PC-3 (cell line): ENCODE measurements around the gene NIM1K. TPM values are rescaled to one million over a fixed set of nuclear protein-coding genes. Genes with fewer than 3 reads are reported as not detected.

Experiments used
- ATAC-seq: fragments of 200-7000 bp; cut with Tn5 transposase; 2 replicates; pipeline ENCODE4 v1.9.1; 2020; ENCODE audit warnings: mild to moderate bottlenecking, moderate library complexity
- BruUV-seq: library from RNA; stranded (reverse); fragments of 400-500 nt; replicated peaks from 2 replicates; lab custom pipeline; 2021; lab: Mats Ljungman, UMichigan
- CTCF ChIA-PET: fragments of 300-600 bp; sonication (Branson Sonifier 250); formaldehyde crosslinking; loops from one replicate; lab custom pipeline; 2022; ENCODE audit warnings: antibody characterized with exemption; lab: Charles Lee
- POLR2A ChIA-PET: fragments of 300-600 bp; sonication (Branson Sonifier 250); formaldehyde crosslinking; loops from one replicate; lab custom pipeline; 2022; ENCODE audit warnings: antibody characterized with exemption; ENCODE audit not compliant: unreplicated experiment; lab: Charles Lee
- DNase-seq: peaks from one replicate; pipeline ENCODE4 v3.0.0-alpha.2; 2015
- H2AFZ ChIP-seq: fragments of 300-600 bp; sonication (generic); 2 replicates; pipeline ENCODE4 v1.6.0; 2016; ENCODE audit warnings: antibody characterized with exemption, low read length
- H3F3A ChIP-seq: fragments of 300-600 bp; sonication (generic); one replicate; pipeline ENCODE4 v1.6.0; 2017; ENCODE audit warnings: antibody characterized with exemption, low read length, control low read depth, mild to moderate bottlenecking; ENCODE audit not compliant: unreplicated experiment
- H3K27ac ChIP-seq: fragments of 300-600 bp; sonication (generic); 2 replicates; pipeline ENCODE4 v1.5.1; 2016; ENCODE audit warnings: mild to moderate bottlenecking, low read length
- H3K27me3 ChIP-seq: fragments of 300-600 bp; sonication (generic); 2 replicates; pipeline ENCODE4 v1.6.1; 2016; ENCODE audit warnings: low read length, mixed read lengths
- H3K36me3 ChIP-seq: fragments of 300-600 bp; sonication (generic); 2 replicates; pipeline ENCODE4 v1.6.1; 2016; ENCODE audit warnings: low read depth, mixed run types, low read length, mixed read lengths
- H3K4me1 ChIP-seq: fragments of 300-600 bp; sonication (generic); 2 replicates; pipeline ENCODE4 v1.5.1; 2016; ENCODE audit warnings: low read length; ENCODE audit not compliant: insufficient read depth
- H3K4me2 ChIP-seq: fragments of 300-600 bp; sonication (generic); 2 replicates; pipeline ENCODE4 v1.6.0; 2016; ENCODE audit warnings: low read length
- H3K4me3 ChIP-seq: fragments of 300-600 bp; sonication (generic); 2 replicates; pipeline ENCODE4 v1.5.1; 2016; ENCODE audit warnings: mild to moderate bottlenecking, low read length, mixed read lengths
- H3K79me2 ChIP-seq: fragments of 300-600 bp; sonication (generic); 2 replicates; pipeline ENCODE4 v1.6.1; 2017; ENCODE audit warnings: low read length, mixed read lengths
- H3K9ac ChIP-seq: fragments of 300-600 bp; sonication (generic); 2 replicates; pipeline ENCODE4 v1.6.0; 2016; ENCODE audit warnings: mild to moderate bottlenecking, low read length
- H3K9me2 ChIP-seq: fragments of 300-600 bp; sonication (generic); replicated peaks from 2 replicates; pipeline ENCODE4 v1.6.1; 2016; ENCODE audit warnings: mixed run types, low read length, mixed read lengths
- H3K9me3 ChIP-seq: fragments of 300-600 bp; sonication (generic); 2 replicates; pipeline ENCODE4 v1.6.1; 2016; ENCODE audit warnings: low read length, mixed read lengths
- H4K20me1 ChIP-seq: fragments of 300-600 bp; sonication (generic); 2 replicates; pipeline ENCODE4 v1.6.1; 2016; ENCODE audit warnings: low read length, mixed read lengths
- CTCF ChIP-seq: fragments of 300-600 bp; sonication (generic); conservative IDR thresholded peaks from 2 replicates; pipeline ENCODE4 v1.5.1; 2017; ENCODE audit warnings: antibody characterized with exemption, low read depth, mild to moderate bottlenecking, low read length
- EZH2 ChIP-seq: fragments of 300-600 bp; sonication (generic); IDR thresholded peaks from one replicate; pipeline ENCODE4 v1.6.1; 2017; ENCODE audit warnings: antibody characterized with exemption, mild to moderate bottlenecking, low read length; ENCODE audit not compliant: unreplicated experiment
- EZH2phosphoT487 ChIP-seq: fragments of 300-600 bp; sonication (generic); IDR thresholded peaks from 2 replicates; pipeline ENCODE4 v1.6.1; 2018; ENCODE audit warnings: mild to moderate bottlenecking, antibody characterized with exemption, low read length, borderline replicate concordance
- intact Hi-C: fragments of 100-400 bp; cut with micrococcal nuclease; formaldehyde crosslinking; loops from 2 replicates; pipeline ENCODE4 v1.9.0; 2023
- total RNA-seq: library from RNA; depleted of rRNA; stranded (reverse); fragments of >200 nt; gene quantifications from 2 replicates; pipeline ENCODE4 v1.2.3, GENCODE V29; 2014

NIM1K gene
- total RNA-seq, 1 experiment from 2014 or later, result 0.26 TPM

- CTCF ChIA-PET, result no interaction called here
- POLR2A ChIA-PET, result no interaction called here
Measured at GRCh38 chr5:43207601-43208000, 15.6 kb downstream of the NIM1K start.

GRCh38 chr5:43208658-43209057 is 16.6 kb downstream of the NIM1K start:
- Histone ChIP-seq H3K9me3 (no peaks in the 10 kb centered on the region), H4K20me1 (no peaks in the 10 kb centered on the region), H3K4me3 (peak overlapping the region; percentile 16; the same call in 1 of the 2 replicates), H3K9ac (no peak overlapping the region), H3K27me3 (no peaks in the 10 kb centered on the region), H2AFZ (peak overlapping the region; percentile 37), H3F3A (no peaks in the 10 kb centered on the region), H3K27ac (peak overlapping the region; percentile 14), H3K36me3 (no peaks in the 10 kb centered on the region), H3K9me2 (no peaks in the 10 kb centered on the region), H3K4me1 (peaks cover 20% of the 10 kb centered on the region), H3K79me2 (no peaks in the 10 kb centered on the region), H3K4me2 (peak overlapping the region; percentile 57)
- intact Hi-C loops, result loop anchor here (2.0 to 10.0 kb wide), 2 partner anchors 18 to 276 kb away; partner anchors contain the start of gene TMEM267
- ATAC-seq (peak; percentile 81), DNase-seq (no peak)
- POLR2A ChIA-PET, result interaction anchor here (0.6 kb wide), 1 partner anchor 266 kb away, joined by 9 read pairs; no protein-coding TSS in a partner anchor
- TF ChIP-seq EZH2phosphoT487, result no peak
- TF ChIP-seq CTCF, result no peak
- no peak for TF ChIP-seq EZH2
- CTCF ChIA-PET, result no interaction called here
- BruUV-seq, result no TSS peak

More at GRCh38 chr5:43207601-43208000, 15.6 kb downstream of the NIM1K start:
- Histone ChIP-seq H3K4me3 (no peak overlapping the region), H2AFZ (no peak overlapping the region), H3K36me3 (no peaks in the 10 kb centered on the region), H3K4me1 (peaks cover 27% of the 10 kb centered on the region), H3K9me2 (no peaks in the 10 kb centered on the region), H3F3A (no peaks in the 10 kb centered on the region), H3K79me2 (no peaks in the 10 kb centered on the region), H3K27me3 (no peaks in the 10 kb centered on the region), H3K9me3 (no peaks in the 10 kb centered on the region), H3K9ac (no peak overlapping the region), H3K4me2 (peak overlapping the region; percentile 29), H4K20me1 (no peaks in the 10 kb centered on the region), H3K27ac (no peak overlapping the region)
- intact Hi-C loops, result loop anchor here (10.0 kb wide), 1 partner anchor 277 kb away; the partner anchor contains the start of gene TMEM267
- TF ChIP-seq EZH2phosphoT487 (no peak), CTCF (no peak)
- no TSS peak for BruUV-seq
- no peak for ATAC-seq
- peak; percentile 66 for DNase-seq

- H3K9me3 ChIP-seq, result no peaks in the 10 kb centered on the region
- ATAC-seq (peak; percentile 83), DNase-seq (peak; percentile 72)
- ChIA-PET POLR2A (interaction anchor here (0.6 kb wide), 1 partner anchor 266 kb away, joined by 9 read pairs; no protein-coding TSS in a partner anchor), CTCF (no interaction called here)
- no TSS peak for BruUV-seq
- H3K27me3 ChIP-seq, result no peaks in the 10 kb centered on the region
- peak overlapping the region; percentile 37 for H2AFZ ChIP-seq
- H3K9me2 ChIP-seq, result no peaks in the 10 kb centered on the region
- no peaks in the 10 kb centered on the region for H4K20me1 ChIP-seq
- peak overlapping the region; percentile 14 for H3K27ac ChIP-seq
- no peak overlapping the region for H3K9ac ChIP-seq
- peaks cover 20% of the 10 kb centered on the region for H3K4me1 ChIP-seq
- peak overlapping the region; percentile 16; the same call in 1 of the 2 replicates for H3K4me3 ChIP-seq
- intact Hi-C loops, result loop anchor here (2.0 to 10.0 kb wide), 2 partner anchors 18 to 276 kb away; partner anchors contain the start of gene TMEM267
- TF ChIP-seq EZH2phosphoT487 (no peak), CTCF (no peak), EZH2 (no peak)
- no peaks in the 10 kb centered on the region for H3K36me3 ChIP-seq
- H3K79me2 ChIP-seq, result no peaks in the 10 kb centered on the region
- H3K4me2 ChIP-seq, result peak overlapping the region; percentile 57
- H3F3A ChIP-seq, result no peaks in the 10 kb centered on the region
Measured at GRCh38 chr5:43209060-43209459, 17.0 kb downstream of the NIM1K start.
